HepG2 (cell line): ENCODE measurements around the gene ZMYM4.

Source experiments
- BHLHE40 ChIP-seq: IDR thresholded peaks from 2 replicates; pipeline ENCODE4 v1.6.1; 2011; ENCODE audit warnings: low read length, improper control_type of control experiment
- CTCF ChIP-seq: sonication (generic); formaldehyde crosslinking; IDR thresholded peaks from 2 replicates; pipeline ENCODE4 v1.5.0; 2020; ENCODE audit warnings: mild to moderate bottlenecking, missing genetic modification reagents, moderate library complexity
- DDIT3 ChIP-seq: sonication (generic); formaldehyde crosslinking; IDR thresholded peaks from 2 replicates; pipeline ENCODE4 v1.4.0; 2020; ENCODE audit warnings: mild to moderate bottlenecking, missing genetic modification reagents
- HMG20A ChIP-seq: IDR thresholded peaks from 2 replicates; pipeline ENCODE4 v1.6.1; 2016; ENCODE audit warnings: borderline replicate concordance
- NFIC ChIP-seq: IDR thresholded peaks from 2 replicates; pipeline ENCODE4 v1.6.1; 2012; ENCODE audit warnings: mild to moderate bottlenecking, low read length, inconsistent platforms
- NR2C2 ChIP-seq: sonication (generic); formaldehyde crosslinking; IDR thresholded peaks from 2 replicates; pipeline ENCODE4 v1.4.0; 2020; ENCODE audit warnings: missing genetic modification reagents, mild to moderate bottlenecking, moderate library complexity, borderline replicate concordance
- SCMH1 ChIP-seq: sonication (generic); formaldehyde crosslinking; IDR thresholded peaks from 2 replicates; pipeline ENCODE4 v1.9.0; 2021; ENCODE audit warnings: missing genetic modification reagents, mild to moderate bottlenecking, borderline replicate concordance
- ZBTB1 ChIP-seq: sonication (generic); formaldehyde crosslinking; IDR thresholded peaks from 2 replicates; pipeline ENCODE4 v1.4.0; 2020; ENCODE audit warnings: missing genetic modification reagents, borderline replicate concordance

- no peak for TF ChIP-seq NR2C2
- no peak for TF ChIP-seq NFIC
- TF ChIP-seq HMG20A (CRISPR knock-in tag) = no peak
- TF ChIP-seq DDIT3 (CRISPR knock-in tag) = no peak
- TF ChIP-seq CTCF (CRISPR knock-in tag) = no peak
- no peak for TF ChIP-seq BHLHE40
- TF ChIP-seq ZBTB1 = no peak
- no peak for TF ChIP-seq SCMH1 (CRISPR knock-in tag)
Observed at GRCh38 chr1:35390600-35391494, 122.3 kb downstream of the ZMYM4 start.
